KBM-7 (cell line): ENCODE data around the gene CWC22.

Source experiments
- DNase-seq: peaks from one replicate; pipeline ENCODE4 v3.0.0-alpha.2; 2015
- in situ Hi-C: fragments of 300-500 bp; cut with MboI; formaldehyde crosslinking; loops from 2 replicates; pipeline ENCODE4 v1.14.3; 2020; ENCODE audit warnings: low sequenced_read_pairs, low pct_unique_long_range_greater_than_20kb, mixed read lengths

Gene CWC22

GRCh38 chr2:179915395-179915992 is 91.6 kb downstream of the CWC22 start:
- no peak for DNase-seq
- in situ Hi-C loops = no loop called here

GRCh38 chr2:179913809-179914208 is 93.3 kb downstream of the CWC22 start:
- DNase-seq = no peak
- in situ Hi-C loops = no loop called here

- in situ Hi-C loops = no loop called here
- DNase-seq = no peak
These were observed 95.5 kb downstream of the CWC22 start for GRCh38 chr2:179911569-179911968.

GRCh38 chr2:179910735-179911113 is 96.4 kb downstream of the CWC22 start:
- in situ Hi-C loops = no loop called here
- no peak for DNase-seq

- no peak for DNase-seq
- in situ Hi-C loops = no loop called here
These were observed 97.0 kb downstream of the CWC22 start for GRCh38 chr2:179909845-179910734.

GRCh38 chr2:179900655-179901054 is 106.4 kb downstream of the CWC22 start:
- in situ Hi-C loops = no loop called here
- no peak for DNase-seq

- in situ Hi-C loops = no loop called here
- DNase-seq = no peak
These were observed 107.4 kb downstream of the CWC22 start for GRCh38 chr2:179899666-179900065.

GRCh38 chr2:179898873-179899272 is 108.2 kb downstream of the CWC22 start:
- in situ Hi-C loops = no loop called here
- peak; percentile 62 for DNase-seq
